Heart left ventricle (tissue), 16 donors: Measurements from ENCODE around the gene ESRRG. TPM values are rescaled to one million over a fixed set of nuclear protein-coding genes. Genes with fewer than 3 reads are reported as not detected.

ENCODE experiments used
- ATAC-seq, 4 donors: fragments of 200-7000 bp; cut with Tn5 transposase; one replicate each; pipeline ENCODE4 v1.9.1; 2020 to 2022; ENCODE audit warnings: moderate library complexity in 4 of 4, mild to moderate bottlenecking in 3 of 4, moderate number of reproducible peaks in 1 of 4
- DNase-seq, 5 donors: peaks; one replicate each; pipeline ENCODE4 v3.0.0-alpha.2; 2020
- H3K27ac ChIP-seq, 12 donors: fragments of 200-600 bp; sonication (generic) in 4 of 12; one replicate each; pipeline versions ENCODE4 v1.5.0 to v1.8.0; 2016 to 2022; ENCODE audit warnings: mild to moderate bottlenecking in 2 of 12
- H3K27me3 ChIP-seq, 9 donors: fragments of 200-600 bp; sonication (generic) in 2 of 9; one replicate each; pipeline versions ENCODE4 v1.5.1 to v1.8.0; 2016 to 2022; ENCODE audit warnings: mild to moderate bottlenecking in 3 of 9
- H3K36me3 ChIP-seq, 9 donors: fragments of 200-600 bp; sonication (generic) in 2 of 9; one replicate each; pipeline versions ENCODE4 v1.5.0 to v1.8.0; 2018 to 2022; ENCODE audit warnings: mild to moderate bottlenecking in 2 of 9
- H3K4me1 ChIP-seq, 12 donors: fragments of 200-600 bp; sonication (generic) in 4 of 12; one replicate each; pipeline versions ENCODE4 v1.5.0 to v1.8.0; 2016 to 2022; ENCODE audit warnings: mild to moderate bottlenecking in 3 of 12
- H3K4me3 ChIP-seq, 12 donors: fragments of 200-600 bp; sonication (generic) in 4 of 12; one replicate each; pipeline versions ENCODE4 v1.5.0 to v1.8.0; 2017 to 2022; ENCODE audit warnings: mild to moderate bottlenecking in 9 of 12, moderate library complexity in 4 of 12
- H3K9me3 ChIP-seq, 12 donors: fragments of 200-600 bp; sonication (generic) in 4 of 12; one replicate each; pipeline versions ENCODE4 v1.5.0 to v1.8.0; 2016 to 2022; ENCODE audit warnings: mild to moderate bottlenecking in 1 of 12
- POLR2A ChIP-seq, 2 donors: fragments of 450-650 bp; IDR thresholded peaks; one replicate each; pipeline ENCODE4 v1.6.1; 2017; ENCODE audit warnings: antibody characterized with exemption in 2 of 2, mild to moderate bottlenecking in 2 of 2, moderate library complexity in 2 of 2
- WGBS, 4 donors: extraction: QIAGEN DNeasy Blood & Tissue Kit in 2 of 4; methylation state at CpG; one replicate each; pipeline versions ENCODE4 v1.1.5 to v1.1.7; 2013 to 2018; 5-methylcytosine and 5-hydroxymethylcytosine counted together
- intact Hi-C, 10 donors: fragments of 100-400 bp; cut with DNase I; formaldehyde crosslinking; loops; one replicate each; pipeline versions ENCODE4 v1.11.1 to v1.14.2; 2022
- polyA plus RNA-seq, 2 donors: library from polyadenylated mRNA; stranded (reverse); fragments of 200-250 nt; gene quantifications; one replicate each; pipeline ENCODE4 v1.2.3, GENCODE V29; 2013
- total RNA-seq, 9 donors: library from RNA; depleted of rRNA in 2 of 9; stranded (reverse); fragments of >200 nt in 2 of 9; fragmentation: NEBNext Ultra II Directional in 3 of 9; extraction: Animal tissue kit (Norgen Biotek cat#: 25700) in 3 of 9; gene quantifications; one replicate each; pipeline versions ENCODE4 v1.1.0 to v1.2.4, GENCODE V29; 2016 to 2023
- TF ChIP-seq, protein P1 (sequence below), 12 donors: fragments of 200-600 bp; sonication (generic) in 4 of 12; IDR thresholded peaks; one replicate each; pipeline versions ENCODE4 v1.5.0 to v1.8.0; 2018 to 2022; ENCODE audit warnings: antibody characterized with exemption in 12 of 12, mild to moderate bottlenecking in 5 of 12
- donor health status: ischemic (EF 13 %, LVEDD 7.1; RV severe dilation, severe dysfunction).
- donor health status: healthy with polysubstance abuse.
- donor health status: DM: no; HTN: yes; CAD: no.
- donor health status: DM: no; HTN: no; CAD: no.
- donor health status: ischemic (EF 25% LVEDD 6.9; RV normal size, moderate dysfunction).
- donor health status: ischemic (EF 25% LVEDD 5.7; RV mildly dilated, moderate dysfunction).
- donor health status: healthy.
- donor health status: DM: yes; HTN: yes; CAD: no.
- donor health status: ischemic (EF 35%, LVEDD 5.7; RV mildly dilated, moderate dysfunction).
- donor health status: nonischemic (EF 11% LVEDD 7.7; RV severe dilation, severe dysfunction).
- donor health status: DM: yes; HTN: yes; CAD: no.
- donor health status: PGD.
- donor health status: ischemic (EF 29% LVEDD 5.4; RV normal size, mild dysfunction).
- donor health status: nonischemic (EF 23%, LVEDD 6.1; RV moderate dilation, normal function).

The ESRRG gene
- total and polyA plus RNA-seq, 11 donors = 5.4 to 45.2 (median 31.3) TPM

GRCh38 chr1:216662681-216663080 lies 60.5 kb downstream of the ESRRG start:
- H3K4me3 ChIP-seq = no peak overlapping the region
- H3K36me3 ChIP-seq = no peaks in the 10 kb centered on the region
- H3K4me1 ChIP-seq = peaks cover 0 to 5% (median 0%) of the 10 kb centered on the region in 12 donors
- DNase-seq = no peak
- intact Hi-C loops = no loop called here
- TF ChIP-seq, protein P1, sequence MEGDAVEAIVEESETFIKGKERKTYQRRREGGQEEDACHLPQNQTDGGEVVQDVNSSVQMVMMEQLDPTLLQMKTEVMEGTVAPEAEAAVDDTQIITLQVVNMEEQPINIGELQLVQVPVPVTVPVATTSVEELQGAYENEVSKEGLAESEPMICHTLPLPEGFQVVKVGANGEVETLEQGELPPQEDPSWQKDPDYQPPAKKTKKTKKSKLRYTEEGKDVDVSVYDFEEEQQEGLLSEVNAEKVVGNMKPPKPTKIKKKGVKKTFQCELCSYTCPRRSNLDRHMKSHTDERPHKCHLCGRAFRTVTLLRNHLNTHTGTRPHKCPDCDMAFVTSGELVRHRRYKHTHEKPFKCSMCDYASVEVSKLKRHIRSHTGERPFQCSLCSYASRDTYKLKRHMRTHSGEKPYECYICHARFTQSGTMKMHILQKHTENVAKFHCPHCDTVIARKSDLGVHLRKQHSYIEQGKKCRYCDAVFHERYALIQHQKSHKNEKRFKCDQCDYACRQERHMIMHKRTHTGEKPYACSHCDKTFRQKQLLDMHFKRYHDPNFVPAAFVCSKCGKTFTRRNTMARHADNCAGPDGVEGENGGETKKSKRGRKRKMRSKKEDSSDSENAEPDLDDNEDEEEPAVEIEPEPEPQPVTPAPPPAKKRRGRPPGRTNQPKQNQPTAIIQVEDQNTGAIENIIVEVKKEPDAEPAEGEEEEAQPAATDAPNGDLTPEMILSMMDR (IDR thresholded peaks at IDR 0.05) = no peak
- no peak for ATAC-seq
- no peak overlapping the region for H3K27ac ChIP-seq
- no peaks in the 10 kb centered on the region for H3K27me3 ChIP-seq
- WGBS, 4 donors = 80 to 87% (median 84%) methylated on average over 3 of the region's 3 CpGs
- H3K9me3 ChIP-seq = no peaks in the 10 kb centered on the region

- ATAC-seq = peak; percentile 55 to 87 (median 64)
- no peaks in the 10 kb centered on the region for H3K36me3 ChIP-seq
- TF ChIP-seq, protein P1 (IDR thresholded peaks at IDR 0.05) = no peak
- no peak for TF ChIP-seq POLR2A (IDR thresholded peaks at IDR 0.05)
Measured at GRCh38 chr1:216660561-216660960, 62.7 kb downstream of the ESRRG start.

DNA sequence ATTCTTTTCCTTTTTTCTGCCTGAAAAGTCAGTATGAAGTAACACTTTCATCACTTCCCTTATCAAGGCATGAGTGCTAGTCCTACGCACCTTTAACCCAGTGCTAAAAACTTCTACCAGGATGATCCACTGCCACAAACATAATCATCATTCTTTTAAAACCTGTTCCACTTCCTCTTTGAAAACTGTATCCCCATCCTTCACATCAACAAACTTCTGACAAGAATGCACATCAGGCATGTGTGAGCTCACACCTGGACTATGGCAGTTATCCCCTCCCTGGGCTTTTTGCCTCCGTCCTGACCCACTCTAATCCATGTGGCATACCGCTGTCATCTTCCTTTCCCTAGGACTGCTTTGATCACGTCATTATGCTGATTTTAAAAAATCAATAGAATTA lies 70.2 kb downstream of the ESRRG start:
- no peaks in the 10 kb centered on the region for H3K9me3 ChIP-seq
- no peaks in the 10 kb centered on the region for H3K27me3 ChIP-seq
- 66 to 82% (median 74%) methylated on average over 4 of the region's 4 CpGs for WGBS, 4 donors
- H3K4me1 ChIP-seq = peaks cover 0 to 6% (median 0%) of the 10 kb centered on the region in 12 donors
- no peak overlapping the region for H3K4me3 ChIP-seq
- TF ChIP-seq, protein P1 (IDR thresholded peaks at IDR 0.05) = no peak
- no peak for TF ChIP-seq POLR2A (IDR thresholded peaks at IDR 0.05)
- H3K36me3 ChIP-seq = no peaks in the 10 kb centered on the region
- intact Hi-C loops = no loop called here
- DNase-seq = no peak
- no peak for ATAC-seq
- H3K27ac ChIP-seq = no peak overlapping the region

More at GRCh38 chr1:216660561-216660960, 62.7 kb downstream of the ESRRG start:
- peaks cover 0 to 5% (median 0%) of the 10 kb centered on the region in 12 donors for H3K4me1 ChIP-seq
- no peak overlapping the region for H3K4me3 ChIP-seq
- WGBS, 4 donors = 18 to 41% (median 32%) methylated on average over 1 of the region's 1 CpG
- no peaks in the 10 kb centered on the region for H3K27me3 ChIP-seq
- intact Hi-C loops = no loop called here
- H3K9me3 ChIP-seq = no peaks in the 10 kb centered on the region
- H3K27ac ChIP-seq = no peak overlapping the region
- DNase-seq = no peak

DNA sequence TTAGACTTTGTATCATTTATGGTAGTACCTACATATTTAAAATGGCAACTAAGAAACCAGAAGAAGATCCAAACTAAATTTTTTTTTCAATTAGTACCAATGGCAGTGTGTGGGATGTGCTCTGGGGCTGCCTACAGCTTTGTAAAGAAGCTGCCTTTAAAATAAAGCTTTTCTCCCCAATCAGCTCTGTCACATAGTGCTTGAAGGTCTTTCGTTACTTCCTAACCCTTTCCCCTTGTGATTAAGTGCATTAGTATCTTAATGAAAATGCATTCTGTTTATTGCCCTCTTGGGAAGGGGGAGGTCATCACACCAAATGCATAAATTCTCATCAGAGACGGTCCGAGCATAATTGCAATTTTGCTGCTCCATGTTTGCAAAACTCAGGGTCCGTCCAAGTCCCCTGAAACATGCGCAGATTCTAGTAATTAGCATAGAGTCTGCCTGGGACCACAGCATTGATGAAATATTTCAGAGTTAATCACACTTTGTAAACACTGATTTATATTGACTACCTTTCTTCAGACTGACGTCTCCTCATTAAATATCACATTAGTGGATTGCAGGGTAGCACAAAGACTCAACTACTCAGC lies 71.3 kb downstream of the ESRRG start:
- no peaks in the 10 kb centered on the region for H3K36me3 ChIP-seq
- peaks cover 0 to 6% (median 0%) of the 10 kb centered on the region in 12 donors for H3K4me1 ChIP-seq
- 83 to 89% (median 85%) methylated on average over 6 of the region's 6 CpGs for WGBS, 4 donors
- no peak for TF ChIP-seq POLR2A (IDR thresholded peaks at IDR 0.05)
- TF ChIP-seq, protein P1 (IDR thresholded peaks at IDR 0.05) = no peak
- ATAC-seq (no peak), DNase-seq (no peak)
- H3K9me3 ChIP-seq = no peaks in the 10 kb centered on the region
- H3K4me3 ChIP-seq = no peak overlapping the region
- no peaks in the 10 kb centered on the region for H3K27me3 ChIP-seq
- H3K27ac ChIP-seq = no peak overlapping the region
- intact Hi-C loops = no loop called here
